Measurements from ENCODE around the gene ARL15.
"Not testable (repeated sequence)": the region's sequence is repeated elsewhere in the genome, so short reads cannot be mapped to it uniquely, and the experiment has no call there.

ARL15 gene

DNA sequence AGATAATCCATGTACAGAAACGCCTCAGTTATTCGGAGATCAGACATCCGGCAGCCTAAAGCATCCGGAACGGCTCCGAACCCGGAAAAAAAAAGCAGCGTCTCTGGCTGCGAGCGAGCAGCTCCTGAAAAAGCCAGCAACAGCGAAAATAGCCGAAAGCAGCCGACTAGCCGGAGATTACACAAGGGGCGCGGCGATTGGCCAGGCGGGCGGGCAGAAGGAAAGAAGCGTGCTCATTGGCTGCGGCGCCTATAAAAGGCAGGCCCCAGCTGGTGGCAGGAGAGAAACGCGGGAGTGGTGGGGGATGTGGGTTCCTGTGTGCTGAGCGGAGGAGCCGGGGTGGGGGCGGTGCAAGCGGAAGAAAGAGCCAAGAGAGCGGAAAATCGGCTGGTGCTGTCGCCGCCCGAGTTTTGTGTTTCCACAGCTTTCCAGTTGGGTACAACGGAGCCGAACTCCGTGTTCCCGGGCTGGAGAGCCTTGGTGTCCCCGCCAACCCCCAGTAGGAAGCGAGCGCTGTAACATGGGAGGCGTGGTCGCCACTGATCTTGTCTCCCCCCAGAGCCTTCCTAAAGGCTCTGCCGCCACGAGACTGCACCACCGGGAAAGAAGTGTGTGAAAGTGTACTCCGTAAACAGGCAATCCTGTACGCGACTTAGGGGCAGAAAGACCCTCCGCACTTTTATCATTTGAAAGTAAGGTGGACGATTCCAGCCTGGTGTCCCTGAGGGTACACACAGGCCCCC is at the start of gene ARL15:
ARL15 (minus strand) TSS at position 141 of the 743 bp plus-strand sequence.
- Mint-ChIP-seq H3K4me3 (peak within 1 kb of the TSS; percentile 95), H3K27ac (peak within 1 kb of the TSS; percentile 99), H3K4me1 (peaks cover 29% of the 10 kb centered on the region), H3K36me3 (peaks cover 15% of the 10 kb centered on the region), H3K9me3 (no peaks in the 10 kb centered on the region)
- DNase-seq (ENCODE audit: low spot score in 2 of 2) (peak; percentile 93 to 99), ATAC-seq (peak; percentile 96)

DNA sequence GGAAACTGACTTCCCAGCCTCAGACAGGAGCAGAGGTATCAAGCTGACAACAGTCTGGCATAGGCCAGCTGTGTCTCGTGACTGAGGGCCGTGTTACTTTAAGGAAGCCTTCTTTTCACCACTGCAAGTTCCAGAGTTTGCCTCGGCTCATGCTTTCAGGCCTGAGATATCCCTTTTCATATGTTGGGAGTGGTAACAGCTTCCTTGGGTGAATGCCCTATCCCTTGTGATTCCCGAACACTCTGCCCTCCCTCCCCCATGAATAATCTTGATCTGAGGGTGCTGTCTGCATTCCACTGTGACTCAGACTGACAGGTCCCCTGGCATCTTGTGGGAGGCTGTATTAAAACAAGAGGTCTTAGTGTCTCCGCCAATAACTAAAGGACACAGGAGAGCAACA is 49.7 kb upstream of the ARL15 start:
- no peaks in the 10 kb centered on the region for H3K9me3 Mint-ChIP-seq
- no peak overlapping the region for H3K27ac Mint-ChIP-seq
- no peak for DNase-seq (ENCODE audit: low spot score in 2 of 2)
- no peak for ATAC-seq
- H3K4me1 Mint-ChIP-seq, result no peaks in the 10 kb centered on the region
- no peak overlapping the region for H3K4me3 Mint-ChIP-seq
- H3K36me3 Mint-ChIP-seq, result no peaks in the 10 kb centered on the region

DNA sequence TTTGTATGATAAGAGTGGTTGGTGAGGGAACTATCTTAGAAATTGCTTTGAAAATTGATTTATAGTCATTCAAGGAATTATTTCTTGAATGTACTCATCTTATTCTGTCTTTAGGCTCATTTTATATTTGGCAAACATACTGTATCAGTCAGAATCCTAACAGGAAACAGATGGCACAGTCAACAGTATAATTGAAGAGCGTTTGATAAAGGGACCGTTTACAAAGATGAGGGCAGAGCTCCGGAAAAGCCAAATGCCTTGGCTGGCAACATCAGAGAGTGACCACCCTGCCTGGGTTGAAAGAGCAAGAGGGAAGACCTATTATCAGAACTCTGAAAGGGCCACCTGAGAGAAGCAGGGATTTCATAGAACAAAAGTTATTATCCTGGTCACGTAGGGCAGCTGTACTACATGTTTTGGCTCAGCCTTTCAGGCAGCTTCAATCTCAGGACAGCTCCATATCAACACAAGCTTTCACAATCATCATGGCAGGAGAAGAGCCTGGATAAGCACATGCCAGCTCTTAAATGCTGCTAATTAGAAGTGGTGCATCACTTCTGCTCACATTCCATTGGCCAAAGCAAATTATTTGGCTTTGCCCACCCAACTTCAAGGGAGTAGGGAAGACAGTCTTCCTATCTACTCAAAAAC is 47.2 kb upstream of the ARL15 start:
- Mint-ChIP-seq H3K27ac (no peak overlapping the region), H3K4me1 (no peaks in the 10 kb centered on the region), H3K9me3 (peaks cover 3% of the 10 kb centered on the region), H3K4me3 (no peak overlapping the region), H3K36me3 (no peaks in the 10 kb centered on the region)
- no peak for DNase-seq (ENCODE audit: low spot score in 2 of 2)
- ATAC-seq, result no peak

DNA sequence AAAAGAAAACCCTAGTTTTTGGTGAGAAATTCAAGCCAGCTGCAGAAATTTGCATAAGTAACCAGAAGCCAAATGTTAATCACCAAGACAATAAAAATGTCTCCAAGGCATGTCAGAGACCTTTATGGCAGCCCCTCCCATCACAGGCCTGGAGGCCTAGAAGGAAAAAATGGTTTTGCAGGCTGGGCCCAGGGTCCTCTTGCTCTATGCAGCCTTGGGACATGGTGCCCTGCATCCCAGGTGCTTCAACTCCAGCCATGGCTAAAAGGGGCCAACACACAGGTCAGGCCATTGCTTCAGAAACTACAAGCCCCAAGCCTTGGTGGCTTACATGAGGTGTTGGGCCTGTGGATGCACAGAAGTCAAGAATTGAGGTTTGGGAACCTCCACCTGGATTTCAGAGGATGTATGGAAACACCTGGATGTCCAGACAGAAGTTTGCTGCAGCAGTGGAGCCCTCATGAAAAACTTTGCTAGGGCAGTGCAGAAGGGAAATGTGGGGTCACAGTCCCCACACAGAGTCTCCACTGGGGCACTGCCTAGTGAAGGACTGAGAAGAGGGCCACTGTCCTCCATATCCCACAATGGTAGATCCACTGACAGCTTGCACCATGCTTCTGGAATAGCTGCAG is 43.7 kb upstream of the ARL15 start:
- not testable (repeated sequence) for H3K4me1 Mint-ChIP-seq; ATAC-seq; H3K27ac Mint-ChIP-seq; H3K4me3 Mint-ChIP-seq; H3K9me3 Mint-ChIP-seq; DNase-seq (ENCODE audit: low spot score in 2 of 2); H3K36me3 Mint-ChIP-seq

DNA sequence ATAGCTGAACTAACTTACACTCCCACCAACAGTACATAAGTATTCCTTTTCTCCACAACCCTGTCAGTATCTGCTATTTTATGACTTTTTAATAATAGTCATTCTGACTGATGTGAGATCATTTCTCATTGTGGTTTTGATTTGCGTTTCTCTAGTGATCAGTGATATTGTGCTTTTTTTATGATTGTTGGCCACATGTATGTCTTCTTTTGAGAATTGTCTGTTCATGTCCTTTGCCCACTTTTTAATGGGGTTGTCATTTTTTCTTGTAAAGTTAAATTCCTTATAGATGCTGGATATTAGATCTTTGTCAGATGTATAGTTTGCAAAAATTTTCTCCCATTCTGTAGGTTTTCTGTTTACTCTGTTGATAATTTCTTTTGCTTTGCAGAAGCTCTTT is 42.2 kb upstream of the ARL15 start:
- not testable (repeated sequence) for H3K36me3 Mint-ChIP-seq; H3K27ac Mint-ChIP-seq; H3K4me1 Mint-ChIP-seq; DNase-seq (ENCODE audit: low spot score in 2 of 2); H3K4me3 Mint-ChIP-seq; ATAC-seq; H3K9me3 Mint-ChIP-seq

DNA sequence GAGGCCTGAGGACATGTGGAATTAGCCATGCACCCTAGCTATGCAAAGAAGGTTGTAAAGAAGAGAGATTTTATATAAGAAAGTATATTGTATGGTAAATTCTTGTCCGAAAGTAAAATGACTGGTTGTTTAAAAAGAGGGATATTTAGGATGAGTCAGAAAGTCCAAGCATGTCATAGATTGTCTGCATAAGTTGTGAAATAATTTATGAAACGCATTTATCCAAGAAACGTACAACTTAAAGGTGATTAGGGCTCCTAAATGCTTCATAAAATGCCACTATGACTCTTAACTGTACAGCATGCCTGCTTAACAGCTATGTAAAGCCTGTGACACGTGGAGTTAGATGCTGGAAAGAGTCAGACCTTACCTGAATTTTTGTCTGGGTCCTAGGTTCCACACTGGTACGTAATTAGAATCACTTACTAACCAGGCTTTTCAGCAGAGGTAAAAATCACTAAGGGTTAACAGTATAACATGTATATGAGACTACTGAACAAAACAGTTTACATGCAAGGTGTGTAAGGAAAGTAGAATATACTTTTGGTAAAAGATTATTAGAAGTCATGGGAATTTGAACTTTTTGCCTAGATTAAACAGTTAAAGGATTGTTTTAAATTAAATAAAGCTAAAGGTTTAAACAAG is 37.0 kb upstream of the ARL15 start:
- H3K27ac Mint-ChIP-seq, result no peak overlapping the region
- ATAC-seq (no peak), DNase-seq (ENCODE audit: low spot score in 2 of 2) (no peak)
- H3K4me3 Mint-ChIP-seq, result no peak overlapping the region
- H3K36me3 Mint-ChIP-seq, result no peaks in the 10 kb centered on the region
- no peaks in the 10 kb centered on the region for H3K9me3 Mint-ChIP-seq
- no peaks in the 10 kb centered on the region for H3K4me1 Mint-ChIP-seq

DNA sequence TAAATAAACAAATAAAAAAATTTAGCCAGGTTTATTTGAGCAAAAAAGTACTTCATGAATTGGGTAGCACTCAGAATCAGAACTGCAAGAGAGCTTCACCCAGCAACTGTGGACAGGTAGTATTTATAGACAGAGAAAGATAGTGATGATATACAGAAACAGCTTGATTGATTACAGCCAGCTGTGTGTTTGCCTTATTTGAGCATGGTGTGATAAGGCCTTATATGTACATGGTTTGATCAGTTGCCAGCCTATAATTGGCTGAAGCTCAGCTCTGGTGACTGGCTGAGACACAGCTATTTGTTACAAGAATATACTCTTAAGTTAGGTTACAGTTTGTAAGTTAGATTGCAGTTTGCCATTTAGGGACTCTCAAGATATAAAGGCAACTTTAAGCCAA is 34.3 kb upstream of the ARL15 start:
- Mint-ChIP-seq H3K9me3 (no peaks in the 10 kb centered on the region), H3K4me3 (no peak overlapping the region), H3K36me3 (no peaks in the 10 kb centered on the region), H3K4me1 (no peaks in the 10 kb centered on the region), H3K27ac (no peak overlapping the region)
- DNase-seq (ENCODE audit: low spot score in 2 of 2) (no peak), ATAC-seq (no peak)

DNA sequence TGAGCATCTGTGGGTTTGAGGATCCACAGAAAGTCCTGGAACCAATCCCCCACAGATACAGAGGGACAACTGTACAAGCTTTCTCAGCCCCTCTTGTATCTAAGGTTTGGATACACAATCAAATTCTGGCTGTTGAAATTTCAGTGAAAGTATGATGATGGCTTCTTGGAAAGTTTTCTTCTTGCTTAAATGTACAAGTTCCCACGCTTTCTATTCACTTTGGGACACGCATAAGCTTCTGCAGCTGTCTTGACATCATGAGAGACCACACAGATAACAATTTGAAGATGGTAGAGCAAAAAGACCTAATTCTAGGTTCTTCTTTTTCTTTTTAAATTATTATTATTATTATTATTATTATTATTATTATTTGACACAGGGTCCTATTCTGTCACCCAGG is 31.6 kb upstream of the ARL15 start:
- no peak for ATAC-seq
- Mint-ChIP-seq H3K4me3 (no peak overlapping the region), H3K27ac (no peak overlapping the region), H3K36me3 (no peaks in the 10 kb centered on the region), H3K9me3 (peaks cover 1% of the 10 kb centered on the region), H3K4me1 (no peaks in the 10 kb centered on the region)
- DNase-seq (ENCODE audit: low spot score in 2 of 2), result no peak

DNA sequence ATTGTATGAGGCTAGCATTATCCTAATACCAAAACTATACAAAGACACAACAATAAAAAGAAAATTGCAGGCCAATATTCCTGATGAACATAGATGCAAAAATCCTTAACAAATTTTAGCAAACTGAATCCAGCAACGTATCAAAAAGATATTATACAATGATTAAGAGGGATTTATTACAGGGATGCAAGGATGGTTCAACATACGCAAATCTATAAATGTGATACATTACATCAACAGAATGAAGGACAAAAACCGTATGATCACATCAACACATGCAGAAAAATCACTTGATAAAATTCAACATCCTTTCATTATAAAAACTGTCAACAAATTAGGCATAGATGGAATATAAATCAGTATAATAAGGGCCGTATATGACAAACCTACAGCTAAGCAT is 27.1 kb upstream of the ARL15 start:
- Mint-ChIP-seq H3K4me3 (no peak overlapping the region), H3K4me1 (no peaks in the 10 kb centered on the region), H3K9me3 (peaks cover 26% of the 10 kb centered on the region), H3K27ac (no peak overlapping the region), H3K36me3 (no peaks in the 10 kb centered on the region)
- ATAC-seq, result no peak
- DNase-seq (ENCODE audit: low spot score in 2 of 2), result no peak

DNA sequence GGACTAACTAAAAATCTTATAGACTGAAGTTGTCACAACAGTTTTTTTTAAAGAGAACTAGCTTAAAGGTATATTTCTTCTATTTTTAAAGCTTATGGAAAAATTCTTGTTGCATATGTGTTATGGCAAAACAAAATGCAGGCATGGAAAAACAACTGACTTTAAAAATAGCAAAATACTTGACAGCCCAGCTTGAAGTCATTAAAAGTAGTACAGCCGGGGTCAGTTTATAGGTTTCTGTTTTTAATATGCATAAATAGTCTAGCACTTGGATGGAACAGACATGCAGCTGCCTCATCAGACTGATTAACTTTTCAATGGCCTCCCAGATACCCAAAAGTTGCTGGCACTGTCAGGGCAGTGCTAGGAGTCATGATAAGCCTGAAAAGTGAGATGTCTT is 22.3 kb upstream of the ARL15 start:
- H3K9me3 Mint-ChIP-seq, result peaks cover 26% of the 10 kb centered on the region
- no peaks in the 10 kb centered on the region for H3K36me3 Mint-ChIP-seq
- ATAC-seq (no peak), DNase-seq (ENCODE audit: low spot score in 2 of 2) (no peak)
- H3K4me1 Mint-ChIP-seq, result no peaks in the 10 kb centered on the region
- no peak overlapping the region for H3K4me3 Mint-ChIP-seq
- no peak overlapping the region for H3K27ac Mint-ChIP-seq

DNA sequence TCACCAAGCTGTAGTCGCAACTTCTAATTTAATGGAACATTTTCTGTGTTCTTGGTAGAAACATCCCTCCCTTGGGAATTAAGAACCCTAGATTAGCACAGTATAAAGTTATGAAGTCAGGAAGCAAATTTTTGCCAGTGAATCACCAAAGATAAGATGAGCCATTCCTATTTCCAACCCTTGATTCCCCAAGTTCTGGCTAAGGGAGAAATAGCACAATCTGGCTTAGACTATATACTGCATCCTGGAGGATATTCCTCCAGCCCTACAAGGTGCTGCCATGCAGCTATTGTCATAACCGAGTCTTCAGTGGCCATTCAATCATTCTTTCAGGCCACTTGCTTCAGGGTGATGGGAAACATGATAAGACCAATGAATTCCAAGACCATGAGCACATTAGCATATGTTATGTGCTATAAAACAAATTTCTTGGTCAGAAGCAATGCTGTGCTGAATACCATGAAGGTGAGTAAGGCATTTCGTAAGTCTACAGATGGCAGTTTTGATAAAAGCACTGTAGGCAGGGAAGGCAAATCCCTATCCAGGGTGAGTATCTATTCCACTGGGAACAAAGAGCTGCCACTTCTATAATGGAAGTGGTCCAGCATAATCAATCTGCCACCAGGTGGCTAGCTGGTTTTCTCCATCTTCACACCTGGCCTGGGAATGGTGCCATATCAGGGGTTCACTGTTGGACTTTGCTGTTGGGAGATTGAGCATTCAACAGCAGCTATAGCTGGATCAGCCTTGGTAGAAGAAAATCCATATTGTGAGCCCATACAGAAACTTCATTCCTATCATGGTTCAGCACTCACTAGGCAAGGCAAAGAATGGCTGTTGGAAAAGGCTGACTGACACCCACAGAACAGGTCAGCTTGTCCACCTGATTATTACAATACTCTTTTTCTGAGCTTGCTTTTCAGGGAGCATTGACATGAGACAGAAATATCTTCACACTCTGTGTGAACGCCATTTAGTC is 19.6 kb upstream of the ARL15 start:
- DNase-seq (ENCODE audit: low spot score in 2 of 2), result no peak
- Mint-ChIP-seq H3K9me3 (peaks cover 8% of the 10 kb centered on the region), H3K27ac (no peak overlapping the region), H3K4me1 (no peaks in the 10 kb centered on the region), H3K36me3 (no peaks in the 10 kb centered on the region), H3K4me3 (no peak overlapping the region)
- ATAC-seq, result no peak

DNA sequence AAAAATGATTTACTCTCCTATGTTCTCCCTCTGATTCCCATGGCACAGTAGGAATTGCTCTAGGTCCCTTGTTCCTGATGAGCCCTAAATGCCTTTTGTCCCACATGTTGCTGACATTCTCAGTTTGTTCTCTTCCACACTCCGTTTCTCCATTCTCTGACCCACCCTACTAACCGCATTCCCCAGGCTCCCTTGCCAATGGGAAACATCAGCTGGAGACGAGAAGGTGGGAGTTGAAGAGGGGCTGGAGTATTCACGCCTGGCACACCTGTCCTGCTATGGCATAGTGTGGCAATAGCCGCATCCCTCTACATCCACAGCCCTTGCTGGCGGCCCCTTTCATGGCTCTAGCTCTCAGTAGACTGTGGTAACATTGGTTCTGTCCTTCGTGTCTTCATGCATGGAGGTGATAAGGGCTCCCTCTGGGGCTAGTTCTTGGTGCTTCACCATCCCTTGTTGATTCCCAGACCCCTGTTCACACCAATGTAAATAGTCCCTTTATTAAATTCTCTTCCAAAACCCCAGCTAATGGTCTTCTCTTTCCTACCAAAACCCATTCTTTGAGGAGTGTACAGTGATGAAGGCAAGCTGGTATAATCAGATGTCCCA is 16.4 kb upstream of the ARL15 start:
- ATAC-seq, result no peak

DNA sequence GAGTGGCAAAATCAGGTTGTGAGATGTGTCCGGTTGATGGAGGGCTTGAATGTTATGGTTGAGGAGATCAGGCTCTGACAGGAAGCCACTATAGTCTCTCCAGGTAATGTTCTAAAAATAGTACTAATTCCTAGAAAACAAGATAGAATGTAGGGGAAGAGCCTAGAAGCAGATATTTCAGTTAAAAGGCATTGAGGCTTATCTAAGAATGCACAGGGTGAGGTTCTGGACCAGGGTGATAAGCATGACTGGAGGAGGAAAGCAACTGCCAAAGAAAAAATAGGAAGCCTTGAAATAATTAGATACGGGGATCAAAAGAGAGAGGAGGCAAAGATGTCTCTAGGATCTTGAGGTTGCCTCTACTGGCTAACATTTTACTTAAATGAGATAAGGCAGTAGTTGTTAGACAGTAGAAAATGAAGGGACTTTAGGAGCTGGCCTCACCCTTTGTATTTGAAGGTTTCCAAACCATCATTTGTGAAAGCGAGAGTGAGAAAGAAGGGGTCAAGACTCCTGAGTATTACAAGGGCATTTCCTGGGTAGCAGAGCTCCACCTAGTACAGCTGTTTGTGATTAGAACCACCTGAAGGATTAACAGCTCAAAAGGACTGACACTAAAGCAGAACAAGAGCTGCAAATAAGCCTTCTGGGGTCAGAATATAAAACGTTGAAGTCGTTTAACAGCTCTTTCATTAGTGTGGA is 15.4 kb upstream of the ARL15 start:
- H3K36me3 Mint-ChIP-seq, result no peaks in the 10 kb centered on the region
- DNase-seq (ENCODE audit: low spot score in 2 of 2), result no peak
- ATAC-seq, result no peak
- no peaks in the 10 kb centered on the region for H3K9me3 Mint-ChIP-seq
- no peak overlapping the region for H3K4me3 Mint-ChIP-seq
- no peak overlapping the region for H3K27ac Mint-ChIP-seq
- no peaks in the 10 kb centered on the region for H3K4me1 Mint-ChIP-seq

More for the DNA sequence above, 16.4 kb upstream of the ARL15 start:
- no peak for DNase-seq (ENCODE audit: low spot score in 2 of 2)
- Mint-ChIP-seq H3K4me3 (no peak overlapping the region), H3K36me3 (no peaks in the 10 kb centered on the region), H3K9me3 (no peaks in the 10 kb centered on the region), H3K4me1 (no peaks in the 10 kb centered on the region), H3K27ac (no peak overlapping the region)

DNA sequence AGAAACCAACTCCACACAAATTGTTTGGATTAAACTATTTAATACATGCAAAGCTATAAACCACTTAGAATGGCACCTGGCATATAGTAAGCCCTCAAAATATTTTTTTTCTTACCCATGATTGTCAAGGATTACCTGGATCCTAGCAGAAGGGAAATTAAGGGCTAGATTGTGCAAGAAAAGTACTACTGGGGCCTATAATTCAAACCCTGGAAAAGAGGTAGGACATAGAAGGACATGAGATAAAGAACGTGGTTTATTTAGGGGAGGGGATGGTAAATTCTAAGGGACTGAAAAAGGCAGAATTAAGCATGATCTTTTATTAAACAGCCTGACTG is 14.9 kb upstream of the ARL15 start:
- Mint-ChIP-seq H3K9me3 (no peaks in the 10 kb centered on the region), H3K4me1 (no peaks in the 10 kb centered on the region), H3K27ac (no peak overlapping the region), H3K4me3 (no peak overlapping the region), H3K36me3 (no peaks in the 10 kb centered on the region)
- DNase-seq (ENCODE audit: low spot score in 2 of 2) (no peak), ATAC-seq (no peak)

Measured in stimulated activated effector memory CD8-positive, alpha-beta T cell treated with anti-CD3 and anti-CD28 coated beads, Interleukin-12 subunit alpha, Interleukin-12 subunit beta, amount 100 ng/mL, for 72 hours (primary cell).